Lower leg skin (tissue), 4 donors: ENCODE measurements around the gene RGS9. TPM values are rescaled to one million over a fixed set of nuclear protein-coding genes. Genes with fewer than 3 reads are reported as not detected.

ENCODE experiments used
- DNase-seq, 2 donors: peaks; one replicate each; pipeline ENCODE4 v3.0.0-alpha.2; 2019; ENCODE audit warnings: low spot score in 2 of 2
- H3K4me3 ChIP-seq: fragments of 200-600 bp; sonication (generic); 2 replicates; pipeline ENCODE4 v1.5.1; 2017; ENCODE audit warnings: mild to moderate bottlenecking, low read depth; ENCODE audit not compliant: poor library complexity, severe bottlenecking
- CTCF ChIP-seq, 3 donors: fragments of 450-650 bp; IDR thresholded peaks; one replicate each; pipeline ENCODE4 v1.5.1; 2016; ENCODE audit warnings: antibody characterized with exemption in 3 of 3, mild to moderate bottlenecking in 3 of 3, moderate library complexity in 2 of 3
- POLR2A ChIP-seq, 2 donors: fragments of 450-650 bp; IDR thresholded peaks; one replicate each; pipeline ENCODE4 v1.6.1; 2016 to 2017; ENCODE audit warnings: antibody characterized with exemption in 2 of 2, mild to moderate bottlenecking in 1 of 2, moderate library complexity in 1 of 2
- WGBS, 2 donors: methylation state at CpG; one replicate each; pipeline ENCODE4 v1.1.5; 2018; 5-methylcytosine and 5-hydroxymethylcytosine counted together
- intact Hi-C: fragments of 100-400 bp; cut with DNase I; formaldehyde crosslinking; loops from one replicate; pipeline ENCODE4 v1.15.0; 2023; ENCODE audit warnings: low total_unique reads
- total RNA-seq, 4 donors: library from RNA; depleted of rRNA; stranded (reverse); fragments of >200 nt; gene quantifications; one replicate each; pipeline ENCODE4 v1.1.0, GENCODE V29; 2016

The RGS9 gene
- total RNA-seq, 4 donors from 2014 or later, result 1.4 to 8.9 (median 4.6) TPM

GRCh38 chr17:65231086-65231485, 93.9 kb downstream of the RGS9 start:
- DNase-seq, result no peak
- TF ChIP-seq POLR2A (IDR thresholded peaks at IDR 0.05), result no peak
- no peak for TF ChIP-seq CTCF (IDR thresholded peaks at IDR 0.05)
- WGBS, 2 donors, result 75 to 81% methylated on average over 5 of the region's 5 CpGs
- intact Hi-C loops, result no loop called here
- no peak overlapping the region for H3K4me3 ChIP-seq

- 42 to 51% methylated on average over 8 of the region's 8 CpGs for WGBS, 2 donors
- intact Hi-C loops, result no loop called here
- peak in 1 of 2 donors; percentile 30 for DNase-seq
- no peak overlapping the region for H3K4me3 ChIP-seq
- TF ChIP-seq POLR2A (IDR thresholded peaks at IDR 0.05) (no peak), CTCF (IDR thresholded peaks at IDR 0.05) (peak in 1 of 3 donors; percentile 54)
These were observed 94.6 kb downstream of the RGS9 start for GRCh38 chr17:65231662-65232335.

DNA sequence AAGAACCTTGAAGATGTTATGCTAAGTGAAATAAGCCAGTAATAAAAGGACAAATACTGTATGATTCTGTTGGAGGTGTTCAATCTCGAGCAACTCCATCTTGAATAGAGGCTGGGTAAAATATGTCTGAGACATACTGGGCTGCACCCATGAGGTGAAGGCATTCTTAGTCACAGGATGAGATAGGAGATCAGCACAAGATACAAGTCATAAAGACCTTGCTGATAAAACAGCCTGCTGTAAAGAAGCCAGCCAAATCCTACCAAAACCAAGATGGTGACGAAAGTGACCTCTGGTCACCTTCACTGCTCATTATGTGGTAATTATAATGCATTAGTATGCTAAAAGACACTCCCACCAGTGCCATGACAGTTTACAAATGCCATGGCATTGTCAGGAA, 98.1 kb downstream of the RGS9 start:
- intact Hi-C loops, result no loop called here
- no peak for DNase-seq
- H3K4me3 ChIP-seq, result no peak overlapping the region
- TF ChIP-seq CTCF (IDR thresholded peaks at IDR 0.05) (no peak), POLR2A (IDR thresholded peaks at IDR 0.05) (no peak)
- WGBS, 2 donors, result 67 to 76% methylated on average over 2 of the region's 2 CpGs

GRCh38 chr17:65236321-65236720, 99.2 kb downstream of the RGS9 start:
- intact Hi-C loops, result no loop called here
- TF ChIP-seq CTCF (IDR thresholded peaks at IDR 0.05) (no peak), POLR2A (IDR thresholded peaks at IDR 0.05) (no peak)
- WGBS, 2 donors, result 0 to 94% methylated on average over 1 of the region's 1 CpG
- H3K4me3 ChIP-seq, result no peak overlapping the region
- DNase-seq, result no peak

DNA sequence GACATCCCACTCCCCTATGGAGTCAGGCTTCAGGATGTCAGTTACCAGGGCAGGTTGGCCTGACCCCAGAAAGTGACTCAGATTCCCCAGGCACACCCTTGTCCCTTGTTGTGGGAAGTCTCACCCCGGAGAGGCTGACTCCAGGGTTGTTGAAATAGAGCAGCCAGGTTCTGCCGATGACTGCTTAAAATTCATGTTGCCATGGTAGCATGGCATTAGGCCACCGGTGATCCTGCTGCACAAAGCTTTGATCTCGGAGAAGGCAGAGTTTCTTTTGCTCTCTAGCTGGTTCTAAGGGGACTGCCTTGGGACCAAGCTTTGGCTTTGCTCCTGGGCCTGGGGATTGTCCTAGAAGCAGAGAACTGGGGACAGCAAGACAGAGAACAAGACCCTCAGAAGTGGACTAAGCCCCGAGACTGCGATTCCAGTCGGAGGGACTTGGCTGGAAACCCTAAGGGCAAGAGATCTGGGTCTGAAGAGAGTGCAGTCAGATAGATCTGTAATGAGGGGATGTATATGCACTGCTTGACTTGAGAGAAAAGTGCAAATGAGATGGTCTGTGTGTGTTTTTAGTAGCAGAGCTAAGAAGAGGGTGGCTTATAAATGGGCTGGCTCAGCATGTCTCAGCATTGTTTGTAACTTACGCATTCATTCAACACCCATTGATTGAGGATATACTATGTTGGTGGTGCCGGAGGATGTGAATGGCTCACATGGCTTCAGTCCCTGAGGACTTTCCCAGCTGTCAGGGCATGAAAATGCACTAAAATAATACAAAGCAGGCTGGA, 106.9 kb downstream of the RGS9 start:
- 39 to 45% methylated on average over 8 to 9 of the region's 9 CpGs for WGBS, 2 donors
- TF ChIP-seq POLR2A (IDR thresholded peaks at IDR 0.05), result no peak
- H3K4me3 ChIP-seq, result no peak overlapping the region
- DNase-seq, result peak; percentile 25 to 79
- intact Hi-C loops, result no loop called here

DNA sequence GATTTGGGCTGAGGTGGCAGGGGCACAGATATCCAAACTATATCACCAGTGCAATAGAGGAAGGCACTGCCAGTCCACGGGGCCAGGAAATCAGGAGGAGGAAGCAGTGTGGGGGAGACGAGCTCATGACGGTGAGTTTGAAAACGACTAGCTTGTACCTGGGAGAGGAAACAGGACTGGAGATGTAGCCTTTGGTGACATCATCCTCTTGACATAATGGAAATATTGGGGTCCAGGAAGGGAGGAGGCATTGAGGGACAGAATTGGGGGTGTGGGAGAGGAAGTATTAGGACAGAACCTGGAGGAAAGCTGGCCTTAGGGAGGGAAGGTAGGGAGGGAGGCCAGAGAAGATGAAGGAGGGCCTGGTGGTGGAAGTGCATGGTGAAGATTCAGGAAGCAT, 109.1 kb downstream of the RGS9 start:
- no peak for DNase-seq
- TF ChIP-seq CTCF (IDR thresholded peaks at IDR 0.05) (no peak), POLR2A (IDR thresholded peaks at IDR 0.05) (no peak)
- H3K4me3 ChIP-seq, result no peak overlapping the region
- WGBS, 2 donors, result 68 to 73% methylated on average over 4 of the region's 4 CpGs
- intact Hi-C loops, result no loop called here
